ENCODE results near the gene HUWE1. TPM values are rescaled to one million over a fixed set of nuclear protein-coding genes. Genes with fewer than 3 reads are reported as not detected.
A peak's percentile ranks its signal among the peaks of the same experiment; 100 is the strongest.

Gene HUWE1
- total and polyA plus RNA-seq, 9 of the 15 experiments (the other 6 are each of a cell fraction or from before 2014, with no cell fraction given), result 23.9 to 204 (median 65.1) TPM

DNA sequence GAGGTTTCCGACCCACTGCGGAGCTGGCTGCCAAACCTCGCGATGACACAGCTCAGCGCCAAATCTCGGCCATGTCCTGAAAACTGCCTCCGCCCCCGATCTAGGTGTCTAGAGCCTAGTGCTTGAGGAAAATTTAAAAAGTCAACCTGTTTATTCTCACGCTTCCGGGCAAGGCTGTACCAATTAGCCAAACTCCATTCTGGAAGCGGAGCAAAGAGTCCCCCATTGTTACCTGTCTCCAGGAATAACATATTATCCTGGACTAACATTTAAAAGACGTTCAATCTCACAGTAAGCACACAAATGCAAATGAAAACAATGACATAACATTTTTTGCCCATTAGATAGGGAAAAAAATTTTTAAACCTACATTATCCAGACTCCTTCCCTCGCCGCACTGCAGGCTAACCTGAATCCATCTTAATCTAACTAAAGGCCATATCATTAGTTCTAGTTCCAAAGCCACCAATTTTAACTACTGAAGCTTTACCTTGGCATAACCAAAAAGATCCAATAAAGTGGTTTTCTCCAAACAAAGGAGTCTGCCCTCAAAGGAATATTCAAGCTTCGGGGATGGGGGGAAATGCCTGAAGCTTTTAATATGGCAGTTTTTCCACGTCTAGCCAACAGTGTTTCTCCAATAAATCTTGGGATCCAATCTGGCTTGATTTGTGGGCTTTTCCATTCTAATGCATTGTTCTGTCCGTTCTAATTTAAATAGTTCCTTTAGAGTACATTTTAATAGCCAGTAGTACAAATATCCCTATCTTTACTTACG is 1.9 kb downstream of the HUWE1 start (continued):
- TF ChIP-seq TAF9B (IDR thresholded peaks at IDR 0.05; ENCODE audit: partially characterized antibody) (peak; percentile 23), TBP (optimal IDR thresholded peaks at IDR 0.05; ENCODE audit: low read depth, low read length) (peak; percentile 37), OTX1 (CRISPR knock-in tag; IDR thresholded peaks at IDR 0.05) (no peak), SMAD1 (IDR thresholded peaks at IDR 0.05; ENCODE audit: low read depth, low read length, partially characterized antibody) (no peak), ARID1B (IDR thresholded peaks at IDR 0.05) (peak; percentile 25; the same call in 1 of the 2 replicates), ETV6 (IDR thresholded peaks at IDR 0.05; ENCODE audit: borderline replicate concordance in 1 of 2, low read depth in 2 of 2, low read length in 1 of 2) (no peak), ETV6 (CRISPR knock-in tag; IDR thresholded peaks at IDR 0.05; ENCODE audit: borderline replicate concordance) (no peak), RBBP5 (IDR thresholded peaks at IDR 0.05; ENCODE audit: borderline replicate concordance, insufficient read depth, low read length, poor library complexity, severe bottlenecking) (no peak), CBX3 (IDR thresholded peaks at IDR 0.05; ENCODE audit: borderline replicate concordance in 1 of 2, low read length in 2 of 2) (peak in 1 of 2 experiments; percentile 46; a peak in 1 of 3 replicates), TFAM (CRISPR knock-in tag; conservative IDR thresholded peaks at IDR 0.05) (no peak), DACH1 (IDR thresholded peaks at IDR 0.05; ENCODE audit: partially characterized antibody) (no peak), SMARCE1 (IDR thresholded peaks at IDR 0.05) (0 out of 2 replicates have a peak, but pooled peaks have one; percentile 14)
- TF ChIP-seq, protein P1, sequence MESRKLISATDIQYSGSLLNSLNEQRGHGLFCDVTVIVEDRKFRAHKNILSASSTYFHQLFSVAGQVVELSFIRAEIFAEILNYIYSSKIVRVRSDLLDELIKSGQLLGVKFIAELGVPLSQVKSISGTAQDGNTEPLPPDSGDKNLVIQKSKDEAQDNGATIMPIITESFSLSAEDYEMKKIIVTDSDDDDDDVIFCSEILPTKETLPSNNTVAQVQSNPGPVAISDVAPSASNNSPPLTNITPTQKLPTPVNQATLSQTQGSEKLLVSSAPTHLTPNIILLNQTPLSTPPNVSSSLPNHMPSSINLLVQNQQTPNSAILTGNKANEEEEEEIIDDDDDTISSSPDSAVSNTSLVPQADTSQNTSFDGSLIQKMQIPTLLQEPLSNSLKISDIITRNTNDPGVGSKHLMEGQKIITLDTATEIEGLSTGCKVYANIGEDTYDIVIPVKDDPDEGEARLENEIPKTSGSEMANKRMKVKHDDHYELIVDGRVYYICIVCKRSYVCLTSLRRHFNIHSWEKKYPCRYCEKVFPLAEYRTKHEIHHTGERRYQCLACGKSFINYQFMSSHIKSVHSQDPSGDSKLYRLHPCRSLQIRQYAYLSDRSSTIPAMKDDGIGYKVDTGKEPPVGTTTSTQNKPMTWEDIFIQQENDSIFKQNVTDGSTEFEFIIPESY (CRISPR knock-in tag; IDR thresholded peaks at IDR 0.05), result no peak
- TF ChIP-seq, protein P2, sequence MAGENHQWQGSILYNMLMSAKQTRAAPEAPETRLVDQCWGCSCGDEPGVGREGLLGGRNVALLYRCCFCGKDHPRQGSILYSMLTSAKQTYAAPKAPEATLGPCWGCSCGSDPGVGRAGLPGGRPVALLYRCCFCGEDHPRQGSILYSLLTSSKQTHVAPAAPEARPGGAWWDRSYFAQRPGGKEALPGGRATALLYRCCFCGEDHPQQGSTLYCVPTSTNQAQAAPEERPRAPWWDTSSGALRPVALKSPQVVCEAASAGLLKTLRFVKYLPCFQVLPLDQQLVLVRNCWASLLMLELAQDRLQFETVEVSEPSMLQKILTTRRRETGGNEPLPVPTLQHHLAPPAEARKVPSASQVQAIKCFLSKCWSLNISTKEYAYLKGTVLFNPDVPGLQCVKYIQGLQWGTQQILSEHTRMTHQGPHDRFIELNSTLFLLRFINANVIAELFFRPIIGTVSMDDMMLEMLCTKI (IDR thresholded peaks at IDR 0.05; ENCODE audit: partially characterized antibody), result no peak
- TF ChIP-seq, protein P3, sequence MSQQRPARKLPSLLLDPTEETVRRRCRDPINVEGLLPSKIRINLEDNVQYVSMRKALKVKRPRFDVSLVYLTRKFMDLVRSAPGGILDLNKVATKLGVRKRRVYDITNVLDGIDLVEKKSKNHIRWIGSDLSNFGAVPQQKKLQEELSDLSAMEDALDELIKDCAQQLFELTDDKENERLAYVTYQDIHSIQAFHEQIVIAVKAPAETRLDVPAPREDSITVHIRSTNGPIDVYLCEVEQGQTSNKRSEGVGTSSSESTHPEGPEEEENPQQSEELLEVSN (IDR thresholded peaks at IDR 0.05; ENCODE audit: borderline replicate concordance in 1 of 2, extremely low read depth in 1 of 2, insufficient read depth in 1 of 2, insufficient read length in 1 of 2, low read depth in 1 of 2, low read length in 1 of 2, poor library complexity in 1 of 2, severe bottlenecking in 1 of 2), result peak in 1 of 2 experiments; percentile 51
- TF ChIP-seq, protein P4, sequence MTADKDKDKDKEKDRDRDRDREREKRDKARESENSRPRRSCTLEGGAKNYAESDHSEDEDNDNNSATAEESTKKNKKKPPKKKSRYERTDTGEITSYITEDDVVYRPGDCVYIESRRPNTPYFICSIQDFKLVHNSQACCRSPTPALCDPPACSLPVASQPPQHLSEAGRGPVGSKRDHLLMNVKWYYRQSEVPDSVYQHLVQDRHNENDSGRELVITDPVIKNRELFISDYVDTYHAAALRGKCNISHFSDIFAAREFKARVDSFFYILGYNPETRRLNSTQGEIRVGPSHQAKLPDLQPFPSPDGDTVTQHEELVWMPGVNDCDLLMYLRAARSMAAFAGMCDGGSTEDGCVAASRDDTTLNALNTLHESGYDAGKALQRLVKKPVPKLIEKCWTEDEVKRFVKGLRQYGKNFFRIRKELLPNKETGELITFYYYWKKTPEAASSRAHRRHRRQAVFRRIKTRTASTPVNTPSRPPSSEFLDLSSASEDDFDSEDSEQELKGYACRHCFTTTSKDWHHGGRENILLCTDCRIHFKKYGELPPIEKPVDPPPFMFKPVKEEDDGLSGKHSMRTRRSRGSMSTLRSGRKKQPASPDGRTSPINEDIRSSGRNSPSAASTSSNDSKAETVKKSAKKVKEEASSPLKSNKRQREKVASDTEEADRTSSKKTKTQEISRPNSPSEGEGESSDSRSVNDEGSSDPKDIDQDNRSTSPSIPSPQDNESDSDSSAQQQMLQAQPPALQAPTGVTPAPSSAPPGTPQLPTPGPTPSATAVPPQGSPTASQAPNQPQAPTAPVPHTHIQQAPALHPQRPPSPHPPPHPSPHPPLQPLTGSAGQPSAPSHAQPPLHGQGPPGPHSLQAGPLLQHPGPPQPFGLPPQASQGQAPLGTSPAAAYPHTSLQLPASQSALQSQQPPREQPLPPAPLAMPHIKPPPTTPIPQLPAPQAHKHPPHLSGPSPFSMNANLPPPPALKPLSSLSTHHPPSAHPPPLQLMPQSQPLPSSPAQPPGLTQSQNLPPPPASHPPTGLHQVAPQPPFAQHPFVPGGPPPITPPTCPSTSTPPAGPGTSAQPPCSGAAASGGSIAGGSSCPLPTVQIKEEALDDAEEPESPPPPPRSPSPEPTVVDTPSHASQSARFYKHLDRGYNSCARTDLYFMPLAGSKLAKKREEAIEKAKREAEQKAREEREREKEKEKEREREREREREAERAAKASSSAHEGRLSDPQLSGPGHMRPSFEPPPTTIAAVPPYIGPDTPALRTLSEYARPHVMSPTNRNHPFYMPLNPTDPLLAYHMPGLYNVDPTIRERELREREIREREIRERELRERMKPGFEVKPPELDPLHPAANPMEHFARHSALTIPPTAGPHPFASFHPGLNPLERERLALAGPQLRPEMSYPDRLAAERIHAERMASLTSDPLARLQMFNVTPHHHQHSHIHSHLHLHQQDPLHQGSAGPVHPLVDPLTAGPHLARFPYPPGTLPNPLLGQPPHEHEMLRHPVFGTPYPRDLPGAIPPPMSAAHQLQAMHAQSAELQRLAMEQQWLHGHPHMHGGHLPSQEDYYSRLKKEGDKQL (CRISPR knock-in tag; IDR thresholded peaks at IDR 0.05; ENCODE audit: borderline replicate concordance), result no peak

Measured in K562 (cell line).